Measurements from ENCODE around the gene CADM1. TPM values are rescaled to one million over a fixed set of nuclear protein-coding genes. Genes with fewer than 3 reads are reported as not detected.

The CADM1 gene
- polyA plus RNA-seq, 1 donor (not counting 4 experiments of a cell fraction or from before 2014, with no cell fraction given) = 9.5 TPM

- Histone ChIP-seq H3K4me1 (ENCODE audit: control insufficient read depth, extremely low read depth, insufficient read depth, low read length) (peaks cover 15% of the 10 kb centered on the region), H3K4me2 (ENCODE audit: control insufficient read depth, extremely low read depth, insufficient read depth, low read depth, low read length) (no peak overlapping the region), H3K4me3 (ENCODE audit: control insufficient read depth in 2 of 3, extremely low read depth in 1 of 3, insufficient read depth in 2 of 3, low read depth in 1 of 3, low read length in 3 of 3) (no peak overlapping the region), H3K36me3 (ENCODE audit: control insufficient read depth in 2 of 2, extremely low read depth in 1 of 2, insufficient read depth in 2 of 2, low read length in 2 of 2) (no peaks in the 10 kb centered on the region), H3K9ac (ENCODE audit: control insufficient read depth, extremely low read depth, insufficient read depth, low read length) (no peak overlapping the region), H3K27me3 (ENCODE audit: control insufficient read depth, extremely low read depth, insufficient read depth, low read length) (no peaks in the 10 kb centered on the region), H2AFZ (ENCODE audit: control insufficient read depth, low read length) (no peak overlapping the region), H3K79me2 (ENCODE audit: control insufficient read depth, insufficient read depth, low read length) (no peaks in the 10 kb centered on the region), H3K27ac (ENCODE audit: control insufficient read depth, insufficient read depth, low read length) (no peak overlapping the region), H3K9me3 (ENCODE audit: control insufficient read depth, low read depth, low read length) (no peaks in the 10 kb centered on the region), H4K20me1 (ENCODE audit: control insufficient read depth, extremely low read depth, insufficient read depth, low read length) (no peaks in the 10 kb centered on the region), H3K9me1 (ENCODE audit: control insufficient read depth, extremely low read depth, insufficient read depth, low read length) (no peaks in the 10 kb centered on the region)
- TF ChIP-seq, protein P1, sequence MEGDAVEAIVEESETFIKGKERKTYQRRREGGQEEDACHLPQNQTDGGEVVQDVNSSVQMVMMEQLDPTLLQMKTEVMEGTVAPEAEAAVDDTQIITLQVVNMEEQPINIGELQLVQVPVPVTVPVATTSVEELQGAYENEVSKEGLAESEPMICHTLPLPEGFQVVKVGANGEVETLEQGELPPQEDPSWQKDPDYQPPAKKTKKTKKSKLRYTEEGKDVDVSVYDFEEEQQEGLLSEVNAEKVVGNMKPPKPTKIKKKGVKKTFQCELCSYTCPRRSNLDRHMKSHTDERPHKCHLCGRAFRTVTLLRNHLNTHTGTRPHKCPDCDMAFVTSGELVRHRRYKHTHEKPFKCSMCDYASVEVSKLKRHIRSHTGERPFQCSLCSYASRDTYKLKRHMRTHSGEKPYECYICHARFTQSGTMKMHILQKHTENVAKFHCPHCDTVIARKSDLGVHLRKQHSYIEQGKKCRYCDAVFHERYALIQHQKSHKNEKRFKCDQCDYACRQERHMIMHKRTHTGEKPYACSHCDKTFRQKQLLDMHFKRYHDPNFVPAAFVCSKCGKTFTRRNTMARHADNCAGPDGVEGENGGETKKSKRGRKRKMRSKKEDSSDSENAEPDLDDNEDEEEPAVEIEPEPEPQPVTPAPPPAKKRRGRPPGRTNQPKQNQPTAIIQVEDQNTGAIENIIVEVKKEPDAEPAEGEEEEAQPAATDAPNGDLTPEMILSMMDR (optimal IDR thresholded peaks at IDR 0.05 in 1 of 3, IDR thresholded peaks at IDR 0.05 in 1 of 3, conservative IDR thresholded peaks at IDR 0.05 in 1 of 3; ENCODE audit: extremely low read depth in 1 of 3, insufficient read depth in 2 of 3, low read length in 3 of 3) = no peak
- no peak for TF ChIP-seq EZH2 (IDR thresholded peaks at IDR 0.05; ENCODE audit: low read length)
- dilution Hi-C loops (cut with MboI; ENCODE audit: extremely low pct_ligation_motif_present, low sequenced_read_pairs) = no loop called here
- FAIRE-seq (no peak), DNase-seq (ENCODE audit: low read depth, low spot score) (no peak)
Measured at GRCh38 chr11:115154355-115154736, 349.9 kb downstream of the CADM1 start.

DNA sequence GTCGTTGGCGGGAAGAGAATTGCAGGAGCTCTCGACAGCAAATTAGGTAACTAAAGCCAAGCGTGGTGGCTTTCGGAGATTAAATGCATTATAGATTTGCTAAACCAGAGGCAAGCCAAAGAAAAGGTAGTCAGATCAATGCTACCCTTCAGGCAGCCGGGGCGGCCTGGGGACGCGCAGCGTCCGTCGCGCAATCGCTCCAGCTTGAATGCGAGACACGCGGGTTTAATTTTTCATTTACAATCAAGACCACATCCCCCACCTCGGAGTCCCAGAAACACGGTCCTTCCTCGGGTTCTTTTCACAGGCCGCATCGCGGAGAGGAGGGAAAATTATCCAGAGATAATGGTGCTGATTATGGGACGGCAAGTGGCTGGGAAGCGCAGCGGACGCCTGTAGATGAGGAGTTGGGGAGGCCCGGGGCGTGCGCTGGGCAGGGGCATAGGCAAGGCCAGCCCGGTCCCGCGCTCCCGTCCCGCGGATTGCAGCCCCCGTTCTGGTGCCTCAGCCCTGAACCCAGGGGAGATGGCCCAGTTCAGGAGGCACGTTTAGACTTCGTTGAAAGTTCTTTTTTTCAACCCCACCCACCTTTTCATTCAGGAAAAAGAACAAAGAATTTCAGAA lies 350.4 kb downstream of the CADM1 start:
- H4K20me1 ChIP-seq (ENCODE audit: control insufficient read depth, extremely low read depth, insufficient read depth, low read length) = no peaks in the 10 kb centered on the region
- TF ChIP-seq EZH2 (IDR thresholded peaks at IDR 0.05; ENCODE audit: low read length) = no peak
- TF ChIP-seq, protein P1 (optimal IDR thresholded peaks at IDR 0.05 in 1 of 3, IDR thresholded peaks at IDR 0.05 in 1 of 3, conservative IDR thresholded peaks at IDR 0.05 in 1 of 3; ENCODE audit: extremely low read depth in 1 of 3, insufficient read depth in 2 of 3, low read length in 3 of 3) = no peak
- dilution Hi-C loops (cut with MboI; ENCODE audit: extremely low pct_ligation_motif_present, low sequenced_read_pairs) = no loop called here
- H3K27me3 ChIP-seq (ENCODE audit: control insufficient read depth, extremely low read depth, insufficient read depth, low read length) = no peaks in the 10 kb centered on the region
- H3K9ac ChIP-seq (ENCODE audit: control insufficient read depth, extremely low read depth, insufficient read depth, low read length) = no peak overlapping the region
- no peaks in the 10 kb centered on the region for H3K9me3 ChIP-seq (ENCODE audit: control insufficient read depth, low read depth, low read length)
- peak overlapping the region; percentile 73 for H3K27ac ChIP-seq (ENCODE audit: control insufficient read depth, insufficient read depth, low read length)
- no peak overlapping the region for H3K4me2 ChIP-seq (ENCODE audit: control insufficient read depth, extremely low read depth, insufficient read depth, low read depth, low read length)
- no peaks in the 10 kb centered on the region for H3K36me3 ChIP-seq (ENCODE audit: control insufficient read depth in 2 of 2, extremely low read depth in 1 of 2, insufficient read depth in 2 of 2, low read length in 2 of 2)
- FAIRE-seq = no peak
- no peaks in the 10 kb centered on the region for H3K9me1 ChIP-seq (ENCODE audit: control insufficient read depth, extremely low read depth, insufficient read depth, low read length)
- H3K79me2 ChIP-seq (ENCODE audit: control insufficient read depth, insufficient read depth, low read length) = no peaks in the 10 kb centered on the region
- H2AFZ ChIP-seq (ENCODE audit: control insufficient read depth, low read length) = no peak overlapping the region
- no peak for DNase-seq (ENCODE audit: low read depth, low spot score)
- peaks cover 15% of the 10 kb centered on the region for H3K4me1 ChIP-seq (ENCODE audit: control insufficient read depth, extremely low read depth, insufficient read depth, low read length)
- H3K4me3 ChIP-seq (ENCODE audit: control insufficient read depth in 2 of 3, extremely low read depth in 1 of 3, insufficient read depth in 2 of 3, low read depth in 1 of 3, low read length in 3 of 3) = no peak overlapping the region

Data from keratinocyte (primary cell).